DMS153 treated with DMSO at 0.1 percent for 48 hours (cell line): ENCODE data around the gene CADM1.

ENCODE experiments used
- DNase-seq: peaks from one replicate; lab custom pipeline; 2025; ENCODE audit not compliant: unreplicated experiment; lab: John Stamatoyannopoulos, UW

CADM1 gene

GRCh38 chr11:115190196-115190595 is 314.0 kb downstream of the CADM1 start:
- no peak for DNase-seq

- DNase-seq = no peak
Observed at GRCh38 chr11:115188898-115189278, 315.3 kb downstream of the CADM1 start.

- DNase-seq = no peak
Observed at GRCh38 chr11:115188188-115188897, 315.9 kb downstream of the CADM1 start.

DNA sequence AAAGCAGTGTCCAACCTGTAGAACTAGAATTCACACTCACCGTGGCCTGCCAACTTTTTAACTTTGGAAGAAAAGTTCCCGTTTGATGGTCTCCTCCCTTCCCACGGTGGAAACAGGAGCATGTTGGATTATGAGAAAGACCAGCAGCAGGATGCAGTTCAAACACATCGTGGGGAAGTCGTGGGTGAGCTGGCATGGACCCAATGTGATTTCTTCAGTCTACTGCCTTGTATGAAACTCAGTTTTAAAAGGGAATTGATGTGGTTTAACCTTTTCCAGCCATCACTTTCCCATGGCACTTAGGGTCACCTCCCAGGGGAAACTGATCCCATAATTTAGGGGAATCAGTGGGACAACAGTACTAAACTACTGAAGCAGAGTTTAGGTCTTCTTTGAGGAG is 318.3 kb downstream of the CADM1 start:
- no peak for DNase-seq

- no peak for DNase-seq
Observed at GRCh38 chr11:115185507-115185906, 318.7 kb downstream of the CADM1 start.

DNA sequence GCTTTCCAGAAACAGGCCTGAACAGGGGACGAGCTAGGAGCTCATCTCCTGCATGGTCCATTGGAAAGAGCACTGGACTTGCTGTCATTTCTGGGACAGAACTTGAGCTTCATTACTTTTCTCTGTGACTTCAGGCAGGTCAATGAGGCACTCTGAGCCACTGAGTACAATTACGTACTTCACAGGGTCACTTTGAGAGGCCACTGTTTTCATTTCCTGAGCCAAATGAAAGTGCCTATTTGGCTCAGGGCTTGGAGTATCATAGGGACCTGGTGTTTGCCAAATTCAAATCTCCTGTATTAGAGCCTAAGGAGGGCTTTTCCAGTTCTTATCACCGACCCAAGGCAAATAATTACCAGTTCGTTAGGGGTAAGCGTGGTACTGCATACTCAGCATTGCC is 319.3 kb downstream of the CADM1 start:
- no peak for DNase-seq

DNA sequence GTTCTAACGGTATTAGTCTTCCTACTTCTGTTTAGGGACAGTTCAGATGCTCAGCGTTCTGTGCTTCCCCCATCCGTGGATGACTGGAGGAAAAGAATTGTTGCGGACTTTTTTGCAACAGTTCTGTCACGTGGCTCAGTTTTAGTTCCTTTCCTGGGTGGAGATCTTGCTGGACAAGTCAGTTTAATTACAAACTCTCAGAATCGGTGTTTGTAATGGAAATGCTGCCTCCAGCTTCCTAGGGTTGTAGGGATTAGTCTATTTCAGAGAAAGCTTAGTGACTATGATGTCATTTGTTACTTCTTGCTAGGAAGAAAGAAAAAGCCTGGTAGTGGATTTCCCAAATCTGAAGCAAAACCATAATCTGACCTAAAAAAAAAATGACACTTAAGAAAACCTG is 320.4 kb downstream of the CADM1 start:
- DNase-seq = no peak

DNA sequence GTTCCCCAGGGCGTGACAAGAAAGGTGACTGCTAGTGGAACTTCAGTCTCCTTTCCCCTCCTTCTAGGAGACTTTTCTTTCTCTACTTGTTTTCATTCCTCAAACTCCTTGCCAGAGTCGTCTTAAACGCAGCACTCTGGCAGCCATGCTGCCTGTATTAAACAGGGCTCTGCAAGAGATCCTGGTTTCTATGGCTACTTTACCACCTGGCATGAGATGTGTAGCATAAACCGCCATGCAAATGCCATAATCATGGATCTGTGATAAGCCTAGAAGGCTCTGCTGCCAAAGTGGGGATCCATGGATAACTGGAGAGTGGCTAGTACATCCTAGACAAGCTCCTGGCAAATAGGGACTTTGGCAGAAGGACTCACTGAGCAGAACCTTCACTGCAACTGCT is 321.1 kb downstream of the CADM1 start:
- no peak for DNase-seq

DNA sequence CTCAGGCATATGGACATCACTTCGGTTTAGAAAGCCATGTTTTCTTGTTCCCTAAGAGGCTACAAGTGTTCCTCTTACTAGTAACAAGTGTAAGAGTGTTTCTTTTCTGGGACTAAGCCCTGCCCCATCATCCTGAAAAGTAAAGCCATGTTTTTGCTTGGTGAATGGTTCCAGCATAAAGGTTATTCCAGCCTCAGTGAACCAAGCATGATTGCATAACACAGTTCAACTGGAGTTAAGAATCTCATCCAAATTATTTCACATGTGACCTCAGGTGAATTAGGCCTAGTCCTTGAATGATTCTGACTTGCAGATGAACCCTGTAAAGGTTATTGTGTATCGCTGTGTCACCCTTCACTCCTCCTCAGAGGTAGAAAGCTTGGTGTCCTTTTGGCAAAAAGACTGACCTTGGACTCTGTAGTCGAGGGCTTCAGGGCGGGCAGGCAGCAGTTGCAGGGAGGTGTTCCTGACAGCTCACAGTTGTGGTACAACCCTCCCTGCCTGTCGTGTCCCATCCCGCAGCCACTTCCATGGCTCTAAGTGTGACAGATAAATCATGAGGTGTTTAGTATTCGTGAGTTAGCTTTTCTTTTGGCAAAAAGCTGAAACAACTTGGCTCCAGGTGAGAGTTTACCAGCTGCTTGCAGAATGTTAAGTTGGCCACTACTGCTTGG is 321.8 kb downstream of the CADM1 start:
- DNase-seq = no peak

- DNase-seq = no peak
Observed at GRCh38 chr11:115181538-115181937, 322.7 kb downstream of the CADM1 start.

- DNase-seq = no peak
Observed at GRCh38 chr11:115180272-115180671, 323.9 kb downstream of the CADM1 start.

- no peak for DNase-seq
Observed at GRCh38 chr11:115179636-115180035, 324.6 kb downstream of the CADM1 start.

- no peak for DNase-seq
Observed at GRCh38 chr11:115178705-115179104, 325.5 kb downstream of the CADM1 start.

GRCh38 chr11:115173136-115173535 is 331.1 kb downstream of the CADM1 start:
- no peak for DNase-seq

- DNase-seq = peak; percentile 41
Observed at GRCh38 chr11:115170133-115170815, 333.9 kb downstream of the CADM1 start.

DNA sequence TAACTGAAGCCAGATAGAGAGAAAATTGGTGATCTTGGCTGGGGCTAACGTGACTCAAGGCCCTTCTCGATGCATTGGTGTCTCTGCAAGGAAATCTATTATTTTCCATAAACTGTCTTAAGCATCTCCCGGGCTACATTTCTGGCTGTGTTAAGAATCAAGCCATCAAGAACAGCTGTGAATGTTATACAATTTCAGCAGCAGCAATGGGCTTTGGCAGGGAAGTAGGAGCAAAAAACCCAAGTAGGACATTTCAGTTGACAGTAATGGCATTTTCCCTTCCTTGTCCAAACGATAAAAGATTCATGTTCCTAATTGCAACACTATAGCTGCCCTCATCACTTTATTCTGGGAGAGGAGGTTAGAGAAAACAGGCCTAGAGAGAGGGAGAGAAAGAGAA is 335.0 kb downstream of the CADM1 start:
- no peak for DNase-seq

GRCh38 chr11:115168686-115169085 is 335.5 kb downstream of the CADM1 start:
- DNase-seq = no peak

- DNase-seq = peak; percentile 54
Observed at GRCh38 chr11:115168229-115168671, 336.0 kb downstream of the CADM1 start.

GRCh38 chr11:115167456-115167855 is 336.8 kb downstream of the CADM1 start:
- no peak for DNase-seq

- no peak for DNase-seq
Observed at GRCh38 chr11:115166820-115167219, 337.4 kb downstream of the CADM1 start.

DNA sequence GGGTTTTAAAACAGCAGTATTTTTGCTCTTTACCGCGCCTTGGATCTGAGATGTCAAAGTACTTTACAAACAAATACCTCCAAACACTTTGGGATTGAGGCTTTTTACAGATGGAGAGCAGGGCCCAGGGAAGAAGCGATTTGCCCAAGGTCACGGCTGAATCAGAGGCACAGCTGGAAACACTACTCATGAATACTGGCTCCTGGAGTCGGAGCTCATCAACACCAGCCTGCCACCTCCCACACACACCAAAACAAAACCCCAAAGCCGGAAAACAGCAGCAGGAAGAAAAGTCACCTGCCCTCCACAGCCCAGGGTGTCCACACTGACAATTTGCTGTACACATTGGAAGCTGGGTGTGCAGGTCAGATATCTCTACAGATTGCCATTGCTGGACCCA is 339.4 kb downstream of the CADM1 start:
- DNase-seq = no peak

DNA sequence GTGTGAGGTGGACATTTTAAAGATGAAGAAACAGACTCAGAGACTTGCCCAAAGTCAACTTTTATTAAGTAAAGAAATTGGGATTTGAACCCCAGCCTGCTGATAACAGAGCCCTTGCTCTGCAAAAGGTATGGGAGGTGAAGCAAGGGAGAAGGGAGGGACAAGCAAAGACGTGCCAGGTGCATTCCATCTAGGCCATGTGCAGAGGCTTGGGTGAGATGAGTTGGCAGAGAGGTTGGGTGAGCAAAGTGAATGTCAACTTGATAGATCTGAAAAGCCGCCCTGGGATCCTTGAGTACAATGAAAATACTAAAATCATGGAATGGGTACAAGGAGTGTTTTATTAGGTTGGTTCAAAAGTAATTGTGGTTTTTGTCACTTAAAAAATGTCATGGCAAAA is 341.3 kb downstream of the CADM1 start:
- DNase-seq = no peak
